ENCODE measurements around the gene SRPK2.

GRCh38 chr7:105238198-105238765 is 150.4 kb downstream of the SRPK2 start:
- TF ChIP-seq CTCF (conservative IDR thresholded peaks at IDR 0.05; ENCODE audit: low read length) (no peak), EZH2phosphoT487 (IDR thresholded peaks at IDR 0.05; ENCODE audit: borderline replicate concordance) (no peak)

Measured in Loucy (cell line).